ENCODE results near the gene ARHGEF39. TPM values are rescaled to one million over a fixed set of nuclear protein-coding genes. Genes with fewer than 3 reads are reported as not detected.
"Not testable (repeated sequence)": the region's sequence is repeated elsewhere in the genome, so short reads cannot be mapped to it uniquely, and the experiment has no call there.

The ARHGEF39 gene
- total RNA-seq, 1 donor from 2014 or later = 0.94 TPM

GRCh38 chr9:35618325-35618727 is 46.7 kb downstream of the ARHGEF39 start, which contains the start of gene CD72:
CD72 (minus strand) TSS chr9:35618413; CDS start chr9:35618303, 110 bp downstream.
- no peak for DNase-seq

DNA sequence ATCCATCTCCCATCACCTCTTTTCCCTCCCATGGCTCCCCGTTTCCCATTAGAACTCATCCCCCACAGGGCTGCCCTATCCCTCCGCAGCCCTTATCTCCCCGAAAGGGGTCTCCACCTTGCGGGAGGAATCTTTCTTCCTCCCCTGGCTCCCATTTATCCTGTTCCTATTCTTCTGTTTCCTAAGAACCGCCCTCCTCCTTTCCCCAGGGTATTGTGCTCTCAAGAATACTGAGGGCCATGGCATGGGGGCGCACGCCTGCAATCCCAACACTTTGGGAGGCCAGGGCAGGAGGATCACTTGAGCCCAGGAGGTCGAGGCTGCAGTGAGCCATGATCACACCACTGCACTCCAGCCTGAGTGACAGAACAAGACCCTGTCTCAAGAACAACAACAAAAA is 47.4 kb downstream of the ARHGEF39 start:
- no peak for DNase-seq

DNA sequence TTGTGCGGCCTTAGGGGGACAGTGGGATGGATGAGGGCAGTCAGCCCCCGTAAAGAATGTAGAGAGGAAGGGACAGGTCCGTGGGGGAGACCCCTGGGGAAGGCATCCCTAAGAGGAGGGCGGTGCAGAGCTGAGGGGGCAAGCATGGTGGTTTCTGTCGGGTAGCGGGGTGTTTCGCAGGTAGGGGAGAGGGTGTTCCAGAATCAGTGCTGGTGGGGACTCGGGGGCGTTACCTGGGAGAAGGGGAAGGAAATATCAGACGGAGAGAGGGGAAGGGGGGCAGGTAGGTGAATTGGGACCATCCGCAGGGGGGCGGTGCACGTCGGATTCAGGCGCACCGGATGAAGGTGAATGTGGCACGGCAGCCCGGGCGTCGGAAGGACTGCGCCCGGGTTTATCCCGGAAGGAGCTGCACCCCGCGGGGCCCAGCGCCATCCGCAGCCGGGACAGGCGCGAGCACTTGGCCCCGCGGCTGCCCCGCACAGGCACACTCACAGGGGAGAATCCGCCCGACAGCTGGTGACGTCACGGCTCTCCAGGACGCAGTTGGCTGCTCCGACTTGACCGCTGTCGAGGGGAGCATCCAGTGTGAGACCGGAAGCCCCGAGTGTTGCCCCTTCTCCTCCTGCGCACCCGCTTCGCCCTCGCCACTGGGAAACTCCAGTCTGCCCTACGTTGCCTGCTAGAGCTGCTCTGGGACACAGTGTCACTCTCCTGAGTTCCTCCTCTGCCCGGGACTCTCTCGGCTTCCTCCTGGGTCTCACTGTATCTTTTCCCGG is 48.1 kb downstream of the ARHGEF39 start:
- DNase-seq = no peak

- DNase-seq = no peak
Observed at GRCh38 chr9:35615981-35616680, 48.9 kb downstream of the ARHGEF39 start.

DNA sequence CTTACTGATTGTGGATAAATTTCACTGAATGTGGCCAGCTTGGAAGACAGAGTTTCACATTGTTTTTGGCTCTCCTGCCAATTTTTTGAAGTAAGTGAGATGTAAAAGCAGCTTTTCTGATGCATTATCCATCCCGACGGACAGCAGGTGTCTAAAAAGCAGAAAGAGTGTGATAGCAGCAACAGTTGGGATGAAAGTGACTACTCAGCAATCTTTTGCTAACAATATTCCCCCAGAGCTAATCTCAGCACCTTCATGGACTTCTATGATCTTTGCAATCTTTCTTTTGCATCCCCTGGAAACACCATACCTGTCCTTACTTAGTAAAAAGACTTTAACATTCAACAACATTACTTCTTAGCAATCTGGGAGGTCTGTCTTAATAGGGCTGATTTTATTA is 52.2 kb downstream of the ARHGEF39 start:
- no peak for DNase-seq

GRCh38 chr9:35612066-35612465 is 52.9 kb downstream of the ARHGEF39 start:
- DNase-seq = not testable (repeated sequence)

DNA sequence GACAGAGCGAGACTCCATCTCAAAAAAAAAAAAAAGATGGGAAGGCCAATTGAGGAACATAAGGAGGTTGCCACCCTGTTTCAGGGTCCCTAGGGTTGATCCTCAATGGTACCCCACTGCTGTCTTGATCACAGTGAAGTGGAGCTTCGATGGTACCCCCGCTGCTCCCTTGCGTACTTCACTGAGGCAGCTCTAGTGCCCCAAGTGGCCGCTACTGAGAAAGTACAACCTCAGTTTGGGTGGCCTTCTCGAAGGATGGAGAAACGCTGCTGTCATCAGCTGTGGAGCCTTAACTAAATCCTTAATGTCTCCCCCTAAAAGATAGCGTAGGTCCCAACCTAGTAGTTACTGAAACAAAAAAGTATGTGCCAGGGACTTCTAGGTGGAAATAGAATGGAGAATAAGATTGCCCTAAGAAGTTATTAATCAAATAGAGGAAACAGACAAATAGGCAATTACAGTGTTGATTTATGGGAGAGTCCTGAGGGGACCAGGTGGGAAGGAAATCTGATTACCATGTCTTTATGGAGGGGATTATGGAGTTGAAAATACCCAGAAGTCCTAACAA is 53.7 kb downstream of the ARHGEF39 start:
- no peak for DNase-seq

- no peak for DNase-seq
Observed at GRCh38 chr9:35609820-35610163, 55.2 kb downstream of the ARHGEF39 start.

Small RNAs within 50 kb of the gene (small RNA-seq; reads per million reads assigned to genes)
- gene RMRP (not detected), gene RN7SL22P (not detected)

Other genes with a start within 250 kb of the ARHGEF39 start
- gene RUSC2, start 175.1 kb downstream of the ARHGEF39 start, total RNA-seq = 51.2 TPM
- gene TESK1, start 59.9 kb downstream of the ARHGEF39 start, total RNA-seq = 11.7 TPM
- gene CD72, start 46.8 kb downstream of the ARHGEF39 start, total RNA-seq = 0.47 TPM
- gene SIT1, start 14.3 kb downstream of the ARHGEF39 start, total RNA-seq = not detected
- gene RMRP, start 7.2 kb downstream of the ARHGEF39 start, total RNA-seq = 159,856 TPM
- gene CCDC107, start 6.9 kb downstream of the ARHGEF39 start, total RNA-seq = 10.5 TPM
- 0.78 TPM for gene CA9, start 8.7 kb upstream of the ARHGEF39 start, total RNA-seq
- gene TPM2, start 24.7 kb upstream of the ARHGEF39 start, total RNA-seq = 18.1 TPM
- gene TLN1, start 67.0 kb upstream of the ARHGEF39 start, total RNA-seq = 17.8 TPM
- 22.9 TPM for gene CREB3, start 67.5 kb upstream of the ARHGEF39 start, total RNA-seq
- 45.2 TPM for gene GBA2, start 84.0 kb upstream of the ARHGEF39 start, total RNA-seq
- 12.3 TPM for gene RGP1, start 84.1 kb upstream of the ARHGEF39 start, total RNA-seq
- not detected for gene MSMP, start 89.1 kb upstream of the ARHGEF39 start, total RNA-seq
- gene NPR2, start 126.4 kb upstream of the ARHGEF39 start, total RNA-seq = 11.2 TPM
- 4.7 TPM for gene SPAG8, start 147.1 kb upstream of the ARHGEF39 start, total RNA-seq
- 7.0 TPM for gene HINT2, start 149.8 kb upstream of the ARHGEF39 start, total RNA-seq
- gene FAM221B, start 163.5 kb upstream of the ARHGEF39 start, total RNA-seq = not detected
- gene TMEM8B, start 164.0 kb upstream of the ARHGEF39 start, total RNA-seq = 5.6 TPM
- not detected for gene OR13J1, start 205.2 kb upstream of the ARHGEF39 start, total RNA-seq
- gene HRCT1, start 241.0 kb upstream of the ARHGEF39 start, total RNA-seq = not detected
- gene SPAAR, start 244.3 kb upstream of the ARHGEF39 start, total RNA-seq = 0.31 TPM